HUES64 (cell line): ENCODE measurements around the gene AJAP1.

Source experiments
- H3K27ac ChIP-seq: 2 replicates; pipeline ENCODE4 v1.7.0; 2013; ENCODE audit warnings: low read depth, low read length, inconsistent platforms
- H3K27me3 ChIP-seq: 2 replicates; pipeline ENCODE4 v1.6.1; 2013; ENCODE audit warnings: mild to moderate bottlenecking, low read length; ENCODE audit not compliant: insufficient read depth
- H3K36me3 ChIP-seq: 2 replicates; pipeline ENCODE4 v1.6.1; 2013; ENCODE audit warnings: mild to moderate bottlenecking, low read length; ENCODE audit not compliant: insufficient read depth
- H3K4me1 ChIP-seq: 2 replicates; pipeline ENCODE4 v1.6.1; 2013; ENCODE audit warnings: mild to moderate bottlenecking, low read length, moderate library complexity; ENCODE audit not compliant: insufficient read depth
- H3K4me3 ChIP-seq: 2 replicates; pipeline ENCODE4 v1.5.1; 2013; ENCODE audit warnings: mild to moderate bottlenecking, low read length, moderate library complexity
- H3K9ac ChIP-seq: 2 replicates; pipeline ENCODE4 v1.6.1; 2013; ENCODE audit warnings: mild to moderate bottlenecking, low read depth, low read length
- H3K9me3 ChIP-seq: 2 replicates; pipeline ENCODE4 v1.6.1; 2013; ENCODE audit warnings: low read depth, low read length; ENCODE audit not compliant: insufficient read depth
- WGBS: fragments of 150-250, 120-280 bp; methylation state at CpG from one replicate; pipeline ENCODE4 v1.1.7; 2013; ENCODE audit warnings: missing lambda C conversion rate; 5-methylcytosine and 5-hydroxymethylcytosine counted together

AJAP1 gene

DNA sequence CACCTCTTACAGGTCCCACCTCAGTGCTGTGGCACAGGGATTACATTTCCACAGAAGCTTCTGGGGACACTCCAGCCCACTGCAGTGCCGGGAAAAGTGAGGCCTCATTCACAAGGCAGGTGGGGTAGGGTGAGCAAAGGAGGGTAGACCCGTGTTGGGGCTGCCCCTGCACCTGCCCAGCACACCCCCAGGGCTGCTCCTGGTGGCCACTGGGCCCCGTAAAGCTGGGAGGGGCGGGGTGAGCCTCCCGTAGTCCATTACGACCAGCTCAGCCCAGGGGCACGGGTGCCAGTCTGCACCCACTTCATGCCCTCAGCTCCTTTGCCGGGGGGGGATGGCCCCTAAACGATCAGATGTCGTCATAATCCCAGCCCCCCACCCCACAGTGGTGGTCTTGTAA, 39.5 kb downstream of the AJAP1 start:
- WGBS: 95% methylated on average over 7 of the region's 10 CpGs
- Histone ChIP-seq H3K9ac (no peak overlapping the region), H3K36me3 (no peaks in the 10 kb centered on the region), H3K27ac (no peak overlapping the region), H3K27me3 (no peaks in the 10 kb centered on the region), H3K4me3 (no peak overlapping the region), H3K9me3 (no peaks in the 10 kb centered on the region), H3K4me1 (no peaks in the 10 kb centered on the region)

- no peaks in the 10 kb centered on the region for H3K27me3 ChIP-seq
- no peaks in the 10 kb centered on the region for H3K36me3 ChIP-seq
- no peak overlapping the region for H3K4me3 ChIP-seq
- 93% methylated on average over 9 of the region's 9 CpGs for WGBS
- H3K9ac ChIP-seq: no peak overlapping the region
- no peaks in the 10 kb centered on the region for H3K9me3 ChIP-seq
- H3K27ac ChIP-seq: no peak overlapping the region
- H3K4me1 ChIP-seq: no peaks in the 10 kb centered on the region
Measured at GRCh38 chr1:4694492-4694891, 40.1 kb downstream of the AJAP1 start.

- Histone ChIP-seq H3K4me3 (no peak overlapping the region), H3K36me3 (no peaks in the 10 kb centered on the region), H3K4me1 (no peaks in the 10 kb centered on the region), H3K9ac (no peak overlapping the region), H3K9me3 (no peaks in the 10 kb centered on the region), H3K27me3 (no peaks in the 10 kb centered on the region), H3K27ac (no peak overlapping the region)
- WGBS: 94% methylated on average over 8 of the region's 8 CpGs
Measured at GRCh38 chr1:4695241-4695640, 40.8 kb downstream of the AJAP1 start.

GRCh38 chr1:4696161-4696745, 41.8 kb downstream of the AJAP1 start:
- Histone ChIP-seq H3K9me3 (no peaks in the 10 kb centered on the region), H3K36me3 (no peaks in the 10 kb centered on the region), H3K27ac (no peak overlapping the region), H3K4me1 (no peaks in the 10 kb centered on the region), H3K27me3 (no peaks in the 10 kb centered on the region), H3K9ac (no peak overlapping the region), H3K4me3 (no peak overlapping the region)
- WGBS: 88% methylated on average over 12 of the region's 12 CpGs

DNA sequence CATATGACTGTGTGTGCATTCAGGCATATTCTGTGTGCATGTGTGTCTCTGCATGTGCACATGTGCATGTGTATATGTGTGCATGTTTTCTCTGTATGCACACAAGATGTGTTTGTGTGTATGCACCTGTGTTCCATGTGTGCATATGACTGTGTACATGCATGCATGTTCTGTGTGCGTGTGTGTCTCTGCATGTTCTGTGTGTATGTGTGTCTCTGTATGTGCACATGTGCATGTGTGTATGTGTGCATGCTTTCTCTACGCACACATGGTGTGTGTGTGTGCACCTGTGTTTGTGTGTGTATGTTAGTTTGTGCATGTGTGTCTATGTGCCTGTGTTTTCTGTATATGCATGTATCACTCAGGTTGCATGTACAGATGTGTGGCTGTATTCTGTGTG, 42.3 kb downstream of the AJAP1 start:
- H3K4me3 ChIP-seq: no peak overlapping the region
- H3K27me3 ChIP-seq: no peaks in the 10 kb centered on the region
- H3K9ac ChIP-seq: no peak overlapping the region
- WGBS: 92% methylated on average over 2 of the region's 2 CpGs
- H3K27ac ChIP-seq: no peak overlapping the region
- H3K9me3 ChIP-seq: no peaks in the 10 kb centered on the region
- H3K36me3 ChIP-seq: no peaks in the 10 kb centered on the region
- H3K4me1 ChIP-seq: no peaks in the 10 kb centered on the region

- Histone ChIP-seq H3K27me3 (no peaks in the 10 kb centered on the region), H3K4me3 (no peak overlapping the region), H3K9me3 (no peaks in the 10 kb centered on the region), H3K4me1 (no peaks in the 10 kb centered on the region), H3K9ac (no peak overlapping the region), H3K27ac (no peak overlapping the region), H3K36me3 (no peaks in the 10 kb centered on the region)
- 95% methylated on average over 19 of the region's 19 CpGs for WGBS
Measured at GRCh38 chr1:4697801-4698200, 43.4 kb downstream of the AJAP1 start.

GRCh38 chr1:4698911-4699310, 44.5 kb downstream of the AJAP1 start:
- no peak overlapping the region for H3K4me3 ChIP-seq
- no peak overlapping the region for H3K27ac ChIP-seq
- no peaks in the 10 kb centered on the region for H3K4me1 ChIP-seq
- WGBS: 95% methylated on average over 8 of the region's 8 CpGs
- no peak overlapping the region for H3K9ac ChIP-seq
- no peaks in the 10 kb centered on the region for H3K36me3 ChIP-seq
- H3K9me3 ChIP-seq: no peaks in the 10 kb centered on the region
- no peaks in the 10 kb centered on the region for H3K27me3 ChIP-seq

GRCh38 chr1:4699376-4700301, 45.2 kb downstream of the AJAP1 start:
- no peak overlapping the region for H3K27ac ChIP-seq
- no peak overlapping the region for H3K4me3 ChIP-seq
- H3K9me3 ChIP-seq: no peaks in the 10 kb centered on the region
- no peaks in the 10 kb centered on the region for H3K27me3 ChIP-seq
- no peak overlapping the region for H3K9ac ChIP-seq
- WGBS: 94% methylated on average over 21 of the region's 21 CpGs
- no peaks in the 10 kb centered on the region for H3K36me3 ChIP-seq
- H3K4me1 ChIP-seq: no peaks in the 10 kb centered on the region

- H3K27me3 ChIP-seq: no peaks in the 10 kb centered on the region
- H3K27ac ChIP-seq: no peak overlapping the region
- no peaks in the 10 kb centered on the region for H3K9me3 ChIP-seq
- H3K36me3 ChIP-seq: no peaks in the 10 kb centered on the region
- 91% methylated on average over 13 of the region's 13 CpGs for WGBS
- no peak overlapping the region for H3K9ac ChIP-seq
- no peak overlapping the region for H3K4me3 ChIP-seq
- no peaks in the 10 kb centered on the region for H3K4me1 ChIP-seq
Measured at GRCh38 chr1:4700801-4701200, 46.4 kb downstream of the AJAP1 start.

DNA sequence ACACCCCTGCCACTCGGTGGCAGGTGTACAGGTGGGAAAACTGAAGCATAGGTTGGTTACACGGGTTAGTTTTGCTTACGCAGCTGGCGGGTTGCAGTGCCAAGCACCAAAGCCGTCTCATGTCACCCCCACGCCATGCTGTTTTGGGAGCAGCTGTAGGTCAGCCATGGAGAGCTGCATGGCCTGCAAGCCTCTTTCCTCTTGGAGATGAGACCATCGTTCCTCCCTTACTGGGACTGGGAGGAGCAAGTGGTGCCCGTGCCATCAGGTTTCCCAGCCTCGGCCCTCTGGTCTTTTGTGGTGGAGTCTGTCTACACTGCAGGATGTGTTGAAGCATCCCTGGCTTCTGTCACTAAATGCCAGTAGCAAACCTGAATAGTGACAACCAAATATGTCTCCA, 46.9 kb downstream of the AJAP1 start:
- no peak overlapping the region for H3K4me3 ChIP-seq
- H3K4me1 ChIP-seq: no peaks in the 10 kb centered on the region
- H3K36me3 ChIP-seq: no peaks in the 10 kb centered on the region
- 95% methylated on average over 9 of the region's 9 CpGs for WGBS
- no peaks in the 10 kb centered on the region for H3K27me3 ChIP-seq
- no peak overlapping the region for H3K9ac ChIP-seq
- no peak overlapping the region for H3K27ac ChIP-seq
- no peaks in the 10 kb centered on the region for H3K9me3 ChIP-seq

DNA sequence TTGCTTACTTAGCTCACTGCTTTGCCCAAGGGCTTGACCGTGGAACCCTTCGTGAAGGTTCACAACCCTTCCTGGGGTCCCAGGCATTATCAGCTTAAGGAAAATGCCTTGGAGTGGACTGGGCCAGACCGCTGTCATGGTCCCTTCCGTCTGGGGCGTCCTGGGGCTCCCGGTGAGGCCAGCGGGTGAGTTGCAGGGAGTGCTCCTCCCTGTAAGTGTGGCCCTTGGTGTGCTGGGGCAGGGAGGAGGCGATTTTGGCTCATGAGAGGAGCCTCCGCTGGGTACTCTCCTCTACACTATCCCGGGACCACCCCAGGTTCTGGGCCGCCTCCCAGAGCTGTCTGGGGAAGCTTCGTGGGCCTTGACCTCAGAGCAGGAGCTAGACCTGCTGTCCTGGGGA, 48.1 kb downstream of the AJAP1 start:
- Histone ChIP-seq H3K27ac (no peak overlapping the region), H3K36me3 (no peaks in the 10 kb centered on the region), H3K4me1 (no peaks in the 10 kb centered on the region), H3K9me3 (no peaks in the 10 kb centered on the region), H3K9ac (no peak overlapping the region), H3K4me3 (no peak overlapping the region), H3K27me3 (no peaks in the 10 kb centered on the region)
- 94% methylated on average over 12 of the region's 12 CpGs for WGBS
